Mesenchymal stem cell (in vitro differentiated cells and primary cell): ENCODE results near the gene TAF3.

Experiments used
- DNase-seq: peaks from one replicate; pipeline ENCODE4 v3.0.0-alpha.2; 2013
- H2AFZ ChIP-seq: one replicate; pipeline ENCODE4 v1.6.1; 2013; ENCODE audit warnings: low read depth, mild to moderate bottlenecking, control low read depth, inconsistent platforms, low read length, moderate library complexity
- H2AK5ac ChIP-seq: 2 replicates; pipeline ENCODE4 v1.6.1; 2013; ENCODE audit warnings: low read length, moderate library complexity, mild to moderate bottlenecking, inconsistent platforms; ENCODE audit not compliant: severe bottlenecking
- H2BK120ac ChIP-seq: one replicate; pipeline ENCODE4 v1.6.1; 2013; ENCODE audit warnings: low read depth, mild to moderate bottlenecking, inconsistent platforms, low read length, moderate library complexity
- H2BK12ac ChIP-seq, 2 experiments: one replicate each; pipeline ENCODE4 v1.6.1; 2013; ENCODE audit warnings: inconsistent platforms in 2 of 2, low read length in 2 of 2, mild to moderate bottlenecking in 2 of 2, moderate library complexity in 2 of 2, control low read depth in 1 of 2
- H2BK15ac ChIP-seq: one replicate; pipeline ENCODE4 v1.6.1; 2013; ENCODE audit warnings: mild to moderate bottlenecking, low read depth, inconsistent platforms; ENCODE audit not compliant: poor library complexity, severe bottlenecking
- H2BK5ac ChIP-seq: 2 replicates; pipeline ENCODE4 v1.6.1; 2013; ENCODE audit warnings: low read depth, mild to moderate bottlenecking, low read length, control low read depth, inconsistent platforms; ENCODE audit not compliant: poor library complexity, severe bottlenecking
- H3K14ac ChIP-seq, 2 experiments: one replicate each; pipeline ENCODE4 v1.6.1; 2013; ENCODE audit warnings: inconsistent platforms in 2 of 2, low read length in 2 of 2, control low read depth in 1 of 2, mild to moderate bottlenecking in 1 of 2, moderate library complexity in 1 of 2
- H3K18ac ChIP-seq, 2 experiments: one replicate each; pipeline ENCODE4 v1.6.1; 2013; ENCODE audit warnings: inconsistent platforms in 2 of 2, low read length in 2 of 2, control low read depth in 1 of 2, low read depth in 1 of 2, mild to moderate bottlenecking in 1 of 2
- H3K23ac ChIP-seq, 2 experiments: one replicate each; pipeline ENCODE4 v1.6.1; 2013; ENCODE audit warnings: inconsistent platforms in 2 of 2, low read length in 2 of 2, mild to moderate bottlenecking in 2 of 2, moderate library complexity in 2 of 2, control low read depth in 1 of 2
- H3K27ac ChIP-seq: 2 replicates; pipeline ENCODE4 v1.5.1; 2013; ENCODE audit warnings: mild to moderate bottlenecking, moderate library complexity, low read length, control low read depth, inconsistent platforms; ENCODE audit not compliant: poor library complexity, severe bottlenecking
- H3K27me3 ChIP-seq, 2 experiments: 2 replicates each; pipeline versions ENCODE4 v1.6.1 to v1.7.0; 2013; ENCODE audit warnings: low read length in 2 of 2, mild to moderate bottlenecking in 2 of 2, moderate library complexity in 2 of 2, control low read depth in 1 of 2, inconsistent platforms in 1 of 2; ENCODE audit not compliant: control insufficient read depth in 1 of 2, insufficient read depth in 1 of 2
- H3K36me3 ChIP-seq, 2 experiments: 2 replicates each; pipeline versions ENCODE4 v1.6.1 to v1.7.0; 2013; ENCODE audit warnings: low read length in 2 of 2, control low read depth in 1 of 2, inconsistent platforms in 1 of 2, low read depth in 1 of 2, mild to moderate bottlenecking in 1 of 2; ENCODE audit not compliant: insufficient read depth in 2 of 2, control insufficient read depth in 1 of 2
- H3K4ac ChIP-seq, 2 experiments: one replicate each; pipeline ENCODE4 v1.6.1; 2013; ENCODE audit warnings: inconsistent platforms in 2 of 2, low read length in 2 of 2, mild to moderate bottlenecking in 2 of 2, moderate library complexity in 2 of 2, control low read depth in 1 of 2, low read depth in 1 of 2
- H3K4me1 ChIP-seq: 2 replicates; pipeline ENCODE4 v1.6.1; 2013; ENCODE audit warnings: low read depth, low read length, control low read depth; ENCODE audit not compliant: control insufficient read depth, insufficient read depth
- H3K4me2 ChIP-seq: 2 replicates; pipeline ENCODE4 v1.6.1; 2013; ENCODE audit warnings: low read length, mild to moderate bottlenecking, inconsistent platforms; ENCODE audit not compliant: poor library complexity, severe bottlenecking
- H3K4me3 ChIP-seq, 2 experiments: 2 replicates each; pipeline versions ENCODE4 v1.5.1 to v1.7.0; 2013; ENCODE audit warnings: low read length in 2 of 2, mild to moderate bottlenecking in 2 of 2, control low read depth in 1 of 2, low read depth in 1 of 2; ENCODE audit not compliant: insufficient read depth in 1 of 2
- H3K79me1 ChIP-seq: replicated peaks from 2 replicates; pipeline ENCODE4 v1.6.1; 2013; ENCODE audit warnings: mild to moderate bottlenecking, control low read depth, low read length, inconsistent platforms; ENCODE audit not compliant: poor library complexity, severe bottlenecking
- H3K9ac ChIP-seq: 2 replicates; pipeline ENCODE4 v1.7.0; 2013; ENCODE audit warnings: mild to moderate bottlenecking, low read length, moderate library complexity
- H3K9me3 ChIP-seq: 2 replicates; pipeline ENCODE4 v1.7.0; 2013; ENCODE audit warnings: mild to moderate bottlenecking, low read length; ENCODE audit not compliant: control insufficient read depth
- H4K8ac ChIP-seq: one replicate; pipeline ENCODE4 v1.6.1; 2013; ENCODE audit warnings: inconsistent platforms, mild to moderate bottlenecking, low read length, moderate library complexity
- H4K91ac ChIP-seq: one replicate; pipeline ENCODE4 v1.6.1; 2013; ENCODE audit warnings: mild to moderate bottlenecking, low read length, inconsistent platforms
- whole genome bisulfite sequencing: methylation state at CpG from one replicate; pipeline ENCODE4 v1.1.7; 2013; ENCODE audit warnings: mixed read lengths; 5-methylcytosine and 5-hydroxymethylcytosine counted together

Gene TAF3

DNA sequence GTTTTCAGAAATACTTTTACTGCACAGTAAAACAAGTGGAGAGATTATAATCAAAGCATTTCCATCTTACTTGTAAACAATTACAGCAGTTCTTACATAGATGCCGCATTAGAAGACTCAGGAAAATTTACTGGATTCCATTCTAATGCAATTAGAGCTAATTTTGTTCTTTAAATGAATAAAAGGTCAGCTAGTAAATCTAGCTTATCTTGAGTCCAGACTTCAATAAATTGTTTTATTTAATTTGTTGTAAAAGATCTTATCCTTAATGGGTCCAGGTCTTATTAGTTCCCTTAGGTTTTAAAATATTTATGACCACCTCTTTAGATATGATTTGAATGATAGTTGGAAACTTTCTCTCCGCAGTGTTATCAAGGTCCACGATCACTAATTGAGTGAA, 166.0 kb downstream of the TAF3 start:
- H2BK12ac ChIP-seq = no peak overlapping the region
- no peak overlapping the region for H3K4ac ChIP-seq
- no peak overlapping the region for H2BK5ac ChIP-seq
- no peak overlapping the region for H3K4me2 ChIP-seq
- H3K36me3 ChIP-seq = peaks cover 2 to 6% of the 10 kb centered on the region in 2 experiments
- no peak overlapping the region for H3K4me3 ChIP-seq
- H3K18ac ChIP-seq = no peak overlapping the region
- no peak overlapping the region for H3K27ac ChIP-seq
- H3K14ac ChIP-seq = no peak overlapping the region
- no peak overlapping the region for H2AFZ ChIP-seq
- H3K9ac ChIP-seq = no peak overlapping the region
- peaks cover 2% of the 10 kb centered on the region for H3K79me1 ChIP-seq
- DNase-seq = no peak
- H3K9me3 ChIP-seq = no peaks in the 10 kb centered on the region
- H3K27me3 ChIP-seq = no peaks in the 10 kb centered on the region
- no peak overlapping the region for H2BK15ac ChIP-seq
- no peak overlapping the region for H3K23ac ChIP-seq
- H4K8ac ChIP-seq = no peak overlapping the region
- H2AK5ac ChIP-seq = no peak overlapping the region
- H3K4me1 ChIP-seq = peaks cover 2% of the 10 kb centered on the region
- no peak overlapping the region for H4K91ac ChIP-seq
- H2BK120ac ChIP-seq = no peak overlapping the region
- no CpG with 5 or more reads among the region's 3 CpGs for WGBS

DNA sequence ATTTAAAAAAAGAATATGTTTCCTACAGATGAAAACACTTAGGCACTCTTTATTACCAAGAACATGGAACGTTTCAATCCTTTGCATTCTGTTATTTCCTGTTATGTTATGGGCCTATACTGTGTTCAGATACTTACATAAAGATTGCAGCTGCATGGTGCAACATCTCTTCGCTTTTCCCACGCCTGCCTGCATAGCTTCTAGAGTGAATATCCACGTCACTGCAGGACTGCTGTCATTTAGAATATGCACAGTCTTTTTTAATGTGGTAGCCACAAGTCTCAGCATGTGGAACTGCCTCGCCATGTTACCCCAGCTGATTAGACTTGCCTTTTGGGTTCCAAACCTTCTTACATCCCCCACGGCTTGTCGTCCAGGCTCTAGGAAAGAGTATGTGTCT, 166.6 kb downstream of the TAF3 start:
- Histone ChIP-seq H3K9ac (no peak overlapping the region), H3K23ac (no peak overlapping the region), H3K27ac (no peak overlapping the region), H3K79me1 (peaks cover 2% of the 10 kb centered on the region), H3K14ac (no peak overlapping the region), H3K9me3 (no peaks in the 10 kb centered on the region), H3K18ac (no peak overlapping the region), H3K4ac (no peak overlapping the region), H2BK12ac (no peak overlapping the region), H2BK120ac (no peak overlapping the region), H2AFZ (no peak overlapping the region), H2BK15ac (no peak overlapping the region), H3K36me3 (peaks cover 2 to 6% of the 10 kb centered on the region in 2 experiments), H4K91ac (no peak overlapping the region), H2BK5ac (no peak overlapping the region), H2AK5ac (no peak overlapping the region), H3K4me2 (no peak overlapping the region), H4K8ac (no peak overlapping the region), H3K4me1 (peaks cover 2% of the 10 kb centered on the region), H3K4me3 (no peak overlapping the region), H3K27me3 (no peaks in the 10 kb centered on the region)
- WGBS = 82% methylated on average over 7 of the region's 7 CpGs
- DNase-seq = peak; percentile 30

DNA sequence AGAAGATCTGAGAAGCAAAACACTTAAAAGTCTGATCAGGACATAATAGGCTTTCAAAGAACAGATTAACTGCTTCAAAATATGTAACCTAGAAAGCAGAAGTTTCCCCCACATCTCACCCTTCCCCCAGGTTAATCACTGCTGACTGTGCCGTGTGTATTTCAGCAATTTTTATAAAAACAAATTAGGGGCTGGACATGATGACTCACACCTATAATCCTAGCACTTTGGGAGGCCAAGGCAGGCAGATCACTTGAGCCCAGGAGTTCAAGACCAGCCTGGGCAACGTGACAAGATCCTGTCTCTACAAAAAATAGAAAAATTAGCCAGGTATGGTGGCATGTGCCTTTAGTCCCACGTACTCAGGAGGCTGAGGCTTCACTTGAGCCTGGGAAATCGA, 168.5 kb downstream of the TAF3 start:
- no peak overlapping the region for H4K8ac ChIP-seq
- H3K36me3 ChIP-seq = peaks cover 0 to 4% of the 10 kb centered on the region in 2 experiments
- no peak overlapping the region for H2AFZ ChIP-seq
- H2BK15ac ChIP-seq = no peak overlapping the region
- H2BK12ac ChIP-seq = no peak overlapping the region
- H3K4me3 ChIP-seq = no peak overlapping the region
- H3K4me2 ChIP-seq = no peak overlapping the region
- H3K4me1 ChIP-seq = peaks cover 2% of the 10 kb centered on the region
- WGBS = 69% methylated on average over 4 of the region's 4 CpGs
- H3K4ac ChIP-seq = no peak overlapping the region
- H3K23ac ChIP-seq = no peak overlapping the region
- H3K9me3 ChIP-seq = no peaks in the 10 kb centered on the region
- peaks cover 2% of the 10 kb centered on the region for H3K79me1 ChIP-seq
- H2BK120ac ChIP-seq = no peak overlapping the region
- H3K18ac ChIP-seq = no peak overlapping the region
- H3K9ac ChIP-seq = no peak overlapping the region
- no peak overlapping the region for H3K14ac ChIP-seq
- no peak overlapping the region for H4K91ac ChIP-seq
- no peak overlapping the region for H3K27ac ChIP-seq
- no peak overlapping the region for H2AK5ac ChIP-seq
- no peaks in the 10 kb centered on the region for H3K27me3 ChIP-seq
- DNase-seq = no peak
- no peak overlapping the region for H2BK5ac ChIP-seq

- Histone ChIP-seq H2BK5ac (no peak overlapping the region), H3K79me1 (peaks cover 2% of the 10 kb centered on the region), H3K27me3 (no peaks in the 10 kb centered on the region), H2BK12ac (no peak overlapping the region), H3K4me1 (peaks cover 2% of the 10 kb centered on the region), H3K9ac (no peak overlapping the region), H3K23ac (no peak overlapping the region), H2AFZ (no peak overlapping the region), H4K8ac (no peak overlapping the region), H3K27ac (no peak overlapping the region), H4K91ac (no peak overlapping the region), H3K14ac (no peak overlapping the region), H3K9me3 (no peaks in the 10 kb centered on the region), H3K36me3 (peaks cover 0 to 4% of the 10 kb centered on the region in 2 experiments), H3K4ac (no peak overlapping the region), H2AK5ac (no peak overlapping the region), H3K18ac (no peak overlapping the region), H3K4me3 (no peak overlapping the region), H3K4me2 (no peak overlapping the region), H2BK120ac (no peak overlapping the region), H2BK15ac (no peak overlapping the region)
- 91% methylated on average over 2 of the region's 2 CpGs for WGBS
- no peak for DNase-seq
Measured at GRCh38 chr10:7988989-7989388, 170.7 kb downstream of the TAF3 start.
